K562 (cell line): ENCODE data around the gene PCSK6. TPM values are rescaled to one million over a fixed set of nuclear protein-coding genes. Genes with fewer than 3 reads are reported as not detected.

ENCODE experiments used
- ATAC-seq: fragments of 200-7000 bp; cut with Tn5 transposase; 3 replicates; pipeline ENCODE4 v1.9.1; 2020; ENCODE audit warnings: moderate library complexity
- BruUV-seq: library from RNA; stranded (reverse); fragments of 400-500 nt; replicated peaks from 2 replicates; lab custom pipeline; 2021; lab: Mats Ljungman, UMichigan
- CTCF ChIA-PET: fragments of 300-600 bp; formaldehyde crosslinking; extraction: SDS; loops from one replicate; lab custom pipeline; 2021; ENCODE audit warnings: low intra/inter-chr PET ratio; lab: Yijun Ruan, JAX
- POLR2A ChIA-PET: fragments of 300-600, 350-650 bp; sonication (Branson Sonifier 250); formaldehyde crosslinking; extraction: SDS; loops from one replicate; lab custom pipeline; 2021; ENCODE audit warnings: antibody characterized with exemption, inconsistent platforms; lab: Yijun Ruan, JAX
- DNase-seq, 4 experiments: peaks; one replicate each; pipeline versions ENCODE4 v3.0.0 to v3.0.0-alpha.2; 2011 to 2018; ENCODE audit warnings: low spot score in 3 of 4, mixed read lengths in 3 of 4; ENCODE audit errors: extremely low read depth in 1 of 4
- FAIRE-seq: peaks from 2 replicates; lab custom pipeline; 2011; peaks lifted over from hg19 to GRCh38; lab: Jason Lieb, UNC
- H2AFZ ChIP-seq: 2 replicates; pipeline ENCODE4 v1.6.0; 2011; ENCODE audit warnings: low read depth, low read length, control low read depth, inconsistent platforms
- H3K27ac ChIP-seq: fragments of 200-600 bp; 3 replicates; pipeline ENCODE4 v1.8.0; 2011; ENCODE audit warnings: low read depth, mild to moderate bottlenecking, control low read depth, inconsistent platforms, low read length, moderate library complexity, mixed read lengths; ENCODE audit errors: extremely low read depth
- H3K27me3 ChIP-seq, 2 experiments: fragments of 300-600 bp in 1 of 2; 2 replicates in 1 of 2; 3 replicates in 1 of 2; pipeline versions ENCODE4 v1.6.0 to v1.8.0; 2011; ENCODE audit warnings: inconsistent platforms in 2 of 2, low read length in 2 of 2, mild to moderate bottlenecking in 1 of 2, mixed read lengths in 1 of 2, moderate library complexity in 1 of 2; ENCODE audit not compliant: control insufficient read depth in 2 of 2, insufficient read depth in 2 of 2
- H3K36me3 ChIP-seq: fragments of 300-600 bp; 3 replicates; pipeline ENCODE4 v1.8.0; 2011; ENCODE audit warnings: mild to moderate bottlenecking, low read length, inconsistent platforms; ENCODE audit not compliant: control insufficient read depth, insufficient read depth
- H3K4me1 ChIP-seq, 2 experiments: fragments of 200-600 bp in 1 of 2; replicated peaks in 1 of 2; 2 replicates in 1 of 2; 3 replicates in 1 of 2; pipeline versions ENCODE4 v1.5.1 to v1.8.0; 2011; ENCODE audit warnings: inconsistent platforms in 2 of 2, low read length in 2 of 2, mild to moderate bottlenecking in 1 of 2, mixed read lengths in 1 of 2, moderate library complexity in 1 of 2; ENCODE audit not compliant: control insufficient read depth in 2 of 2, insufficient read depth in 2 of 2
- H3K4me2 ChIP-seq: 2 replicates; pipeline ENCODE4 v1.6.1; 2011; ENCODE audit warnings: low read length, control low read depth, inconsistent platforms, mixed read lengths; ENCODE audit not compliant: insufficient read depth
- H3K4me3 ChIP-seq: fragments of 200-600 bp; sonication (generic), shearing (Covaris generic); 2 replicates; pipeline ENCODE4 v1.5.1; 2016; ENCODE audit warnings: control low read depth, inconsistent platforms
- H3K79me2 ChIP-seq: fragments of 200-600 bp; 3 replicates; pipeline ENCODE4 v1.8.0; 2011; ENCODE audit warnings: low read length, inconsistent platforms; ENCODE audit not compliant: control insufficient read depth, insufficient read depth
- H3K9ac ChIP-seq, 2 experiments: 2 replicates each; pipeline versions ENCODE4 v1.6.0 to v1.6.1; 2011; ENCODE audit warnings: low read depth in 2 of 2, low read length in 2 of 2, control low read depth in 1 of 2, inconsistent platforms in 1 of 2, mild to moderate bottlenecking in 1 of 2, mixed read lengths in 1 of 2; ENCODE audit not compliant: insufficient read depth in 1 of 2
- H3K9me1 ChIP-seq: one replicate; pipeline ENCODE4 v1.6.0; 2011; ENCODE audit warnings: inconsistent platforms, mild to moderate bottlenecking, low read length, moderate library complexity; ENCODE audit not compliant: control insufficient read depth, insufficient read depth
- H3K9me3 ChIP-seq: replicated peaks from 2 replicates; pipeline ENCODE4 v1.5.1; 2011; ENCODE audit warnings: low read depth, low read length, inconsistent platforms; ENCODE audit not compliant: control insufficient read depth, insufficient read depth
- H4K20me1 ChIP-seq: replicated peaks from 2 replicates; pipeline ENCODE4 v1.6.1; 2011; ENCODE audit warnings: low read length, inconsistent platforms, mixed read lengths; ENCODE audit not compliant: control insufficient read depth, insufficient read depth
- ATF1 ChIP-seq, 2 experiments: fragments of 450-650 bp in 1 of 2; IDR thresholded peaks; 2 replicates each; pipeline ENCODE4 v1.6.1; 2016; ENCODE audit warnings: missing compliant biosample characterization in 1 of 2, missing genetic modification characterization in 1 of 2
- C11orf30 ChIP-seq: fragments of 450-650 bp; IDR thresholded peaks from 2 replicates; pipeline ENCODE4 v1.6.1; 2016; ENCODE audit warnings: low read depth, mild to moderate bottlenecking
- EHMT2 ChIP-seq: fragments of 450-650 bp; IDR thresholded peaks from 2 replicates; pipeline ENCODE4 v1.6.1; 2018; ENCODE audit warnings: antibody characterized with exemption
- EZH2 ChIP-seq: IDR thresholded peaks from 2 replicates; pipeline ENCODE4 v1.6.1; 2012; ENCODE audit warnings: low read depth, mild to moderate bottlenecking, inconsistent platforms, low read length, borderline replicate concordance
- GABPB2 ChIP-seq: fragments of 250-450 bp; sonication (Bioruptor Pico); conservative IDR thresholded peaks from 2 replicates; pipeline ENCODE4 v1.5.1; 2021; ENCODE audit warnings: mild to moderate bottlenecking
- HEY1 ChIP-seq: fragments of 250-450 bp; sonication (Bioruptor Pico); IDR thresholded peaks from 2 replicates; pipeline ENCODE4 v1.5.0; 2020; ENCODE audit warnings: mild to moderate bottlenecking, moderate library complexity, borderline replicate concordance
- HMG20B ChIP-seq: fragments of 250-450 bp; sonication (Bioruptor Pico); IDR thresholded peaks from 2 replicates; pipeline ENCODE4 v1.5.0; 2021; ENCODE audit warnings: mild to moderate bottlenecking
- JUNB ChIP-seq: fragments of 450-650 bp; formaldehyde crosslinking; conservative IDR thresholded peaks from 2 replicates; pipeline ENCODE4 v1.4.0; 2020; ENCODE audit warnings: mild to moderate bottlenecking
- KLF16 ChIP-seq: IDR thresholded peaks from 2 replicates; pipeline ENCODE4 v1.6.1; 2016; ENCODE audit warnings: antibody characterized with exemption
- MYBL2 ChIP-seq, 2 experiments: fragments of 450-650 bp in 1 of 2; sonication (generic) in 1 of 2; formaldehyde crosslinking in 1 of 2; IDR thresholded peaks; 2 replicates each; pipeline versions ENCODE4 v1.6.1 to v1.8.1; 2017 to 2022; ENCODE audit warnings: borderline replicate concordance in 1 of 2, inconsistent platforms in 1 of 2, low read depth in 1 of 2, mild to moderate bottlenecking in 1 of 2, missing genetic modification reagents in 1 of 2, moderate library complexity in 1 of 2
- NCOA4 ChIP-seq: fragments of 450-650 bp; IDR thresholded peaks from 2 replicates; pipeline ENCODE4 v1.6.1; 2018; ENCODE audit warnings: mild to moderate bottlenecking; ENCODE audit not compliant: partially characterized antibody
- NEUROD1 ChIP-seq: fragments of 150-350 bp; IDR thresholded peaks from 2 replicates; pipeline ENCODE4 v1.6.1; 2014; ENCODE audit warnings: borderline replicate concordance, low read length, low read depth; ENCODE audit not compliant: partially characterized antibody
- NFIC ChIP-seq: fragments of 450-650 bp; IDR thresholded peaks from 2 replicates; pipeline ENCODE4 v1.6.1; 2017; ENCODE audit warnings: mild to moderate bottlenecking, inconsistent platforms
- NFRKB ChIP-seq: fragments of 450-650 bp; IDR thresholded peaks from 2 replicates; pipeline ENCODE4 v1.6.1; 2016; ENCODE audit warnings: low read depth
- U2AF1 ChIP-seq: fragments of 200-400 bp; formaldehyde crosslinking; optimal IDR thresholded peaks from 2 replicates; pipeline ENCODE3; 2017; ENCODE audit warnings: mild to moderate bottlenecking, low read depth, low read length, moderate library complexity
- ZNF140 ChIP-seq: fragments of 250-450 bp; sonication (Bioruptor Pico); IDR thresholded peaks from 2 replicates; pipeline ENCODE4 v1.8.0; 2021; ENCODE audit warnings: moderate library complexity, mild to moderate bottlenecking, inconsistent platforms
- ZNF263 ChIP-seq: sonication (generic); formaldehyde crosslinking; IDR thresholded peaks from 2 replicates; pipeline ENCODE4 v1.8.0; 2022; ENCODE audit warnings: mild to moderate bottlenecking, missing genetic modification reagents, borderline replicate concordance
- ZNF282 ChIP-seq: sonication (generic); formaldehyde crosslinking; IDR thresholded peaks from 2 replicates; pipeline ENCODE4 v1.8.1; 2023; ENCODE audit warnings: missing genetic modification reagents
- WGBS: fragments of 100-300 bp; shearing (Covaris generic); methylation state at CpG from one replicate; pipeline ENCODE4 v1.1.6; 2016; ENCODE audit warnings: low coverage, mixed read lengths; ENCODE audit not compliant: insufficient coverage; ENCODE audit errors: missing lambda C conversion rate; 5-methylcytosine and 5-hydroxymethylcytosine counted together
- in situ Hi-C: fragments of 300-500 bp; cut with MboI; formaldehyde crosslinking; loops from 4 replicates; pipeline ENCODE4 v1.15.0; 2018; ENCODE audit warnings: inconsistent platforms, mixed read lengths
- intact Hi-C: fragments of 100-400 bp; cut with micrococcal nuclease; formaldehyde crosslinking; loops from 2 replicates; pipeline ENCODE4 v1.14.2; 2022
- polyA plus RNA-seq, 8 experiments: library from polyadenylated mRNA; depleted of rRNA in 4 of 8; stranded (reverse) in 5 of 8; unstranded in 3 of 8; fragments of >200 nt; fragmentation: Nextera tagmentation in 2 of 8; fragmentation: Illumina TruSeq in 1 of 8; extraction: Ambion mirVana in 2 of 8; extraction: Trizol in 1 of 8; gene quantifications; 2 replicates each; pipeline versions ENCODE4 v1.2.1 to v1.2.3, GENCODE V29; 2011 to 2014; ENCODE audit warnings: inconsistent platforms in 1 of 8, missing spikeins in 1 of 8
- total RNA-seq, 7 experiments: library from RNA; depleted of rRNA in 6 of 7; stranded (reverse); fragments of >200 nt in 6 of 7; fragmentation: Illumina TruSeq in 2 of 7; extraction: Trizol in 2 of 7; gene quantifications; 2 replicates each; pipeline versions ENCODE4 v1.2.1 to v1.2.3, GENCODE V29; 2011 to 2021; ENCODE audit warnings: low replicate concordance in 1 of 7
- TF ChIP-seq, protein P1 (sequence below), 3 experiments: fragments of 200-800 bp in 1 of 3; sonication (Bioruptor generic) in 1 of 3; sonication (generic) in 1 of 3; formaldehyde crosslinking in 1 of 3; IDR thresholded peaks; 2 replicates each; pipeline versions ENCODE4 v1.6.1 to v1.8.0; 2016 to 2022; ENCODE audit warnings: mild to moderate bottlenecking in 2 of 3, missing compliant biosample characterization in 2 of 3, missing genetic modification characterization in 2 of 3, missing genetic modification reagents in 1 of 3
- TF ChIP-seq, protein P2 (sequence below): fragments of 450-650 bp; IDR thresholded peaks from 2 replicates; pipeline ENCODE4 v1.6.1; 2016; ENCODE audit warnings: missing biosample characterization, missing genetic modification characterization

The PCSK6 gene
- total and polyA plus RNA-seq, 9 of the 15 experiments (the other 6 are each of a cell fraction or from before 2014, with no cell fraction given) = 2.2 to 32.6 (median 14.5) TPM

DNA sequence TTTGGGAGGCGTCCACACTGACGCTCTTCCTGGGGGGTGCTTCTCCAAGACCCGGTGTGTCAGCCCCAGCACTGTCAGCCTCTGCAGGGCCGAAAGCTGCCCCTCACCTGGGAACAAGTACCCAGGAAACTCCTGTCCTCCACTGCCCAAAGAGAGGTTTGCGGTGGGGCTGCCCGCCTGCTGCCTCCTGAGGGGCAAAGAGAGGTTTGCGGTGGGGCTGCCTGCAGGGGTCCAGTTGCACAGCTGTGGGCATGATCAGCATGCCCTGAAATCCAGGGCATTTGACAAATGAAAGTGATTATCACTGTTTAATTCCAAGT is 179.4 kb downstream of the PCSK6 start:
- Histone ChIP-seq H3K9ac (no peak overlapping the region), H3K27ac (no peak overlapping the region), H3K36me3 (no peaks in the 10 kb centered on the region), H3K4me3 (no peak overlapping the region), H3K4me2 (no peak overlapping the region), H4K20me1 (no peaks in the 10 kb centered on the region; the same call in none of the 2 replicates), H3K9me3 (no peaks in the 10 kb centered on the region), H2AFZ (no peak overlapping the region), H3K4me1 (no peaks in the 10 kb centered on the region; a peak in 1 of 5 replicates), H3K79me2 (no peaks in the 10 kb centered on the region), H3K9me1 (no peaks in the 10 kb centered on the region), H3K27me3 (peaks cover 0 to 48% of the 10 kb centered on the region in 2 experiments; a peak in 4 of 5 replicates)
- in situ Hi-C loops = no loop called here
- no TSS peak for BruUV-seq
- ATAC-seq (no peak), FAIRE-seq (no peak), DNase-seq (no peak)
- POLR2A ChIA-PET = no interaction called here
- 55% methylated on average over 7 of the region's 7 CpGs for WGBS
- TF ChIP-seq, protein P1, sequence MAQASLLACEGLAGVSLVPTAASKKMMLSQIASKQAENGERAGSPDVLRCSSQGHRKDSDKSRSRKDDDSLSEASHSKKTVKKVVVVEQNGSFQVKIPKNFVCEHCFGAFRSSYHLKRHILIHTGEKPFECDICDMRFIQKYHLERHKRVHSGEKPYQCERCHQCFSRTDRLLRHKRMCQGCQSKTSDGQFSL (CRISPR knock-in tag; IDR thresholded peaks at IDR 0.05) = no peak
- TF ChIP-seq, protein P1 (tag; IDR thresholded peaks at IDR 0.05) = no peak
- TF ChIP-seq NFRKB (no peak), ZNF282 (CRISPR knock-in tag) (no peak), EZH2 (no peak), ZNF140 (CRISPR knock-in tag) (no peak), MYBL2 (IDR thresholded peaks at IDR 0.05; ENCODE audit: low read depth) (no peak), MYBL2 (CRISPR knock-in tag; IDR thresholded peaks at IDR 0.05; ENCODE audit: borderline replicate concordance) (no peak), JUNB (no peak), EHMT2 (no peak), NFIC (no peak), ZNF263 (no peak), HEY1 (no peak), U2AF1 (no peak), HMG20B (CRISPR knock-in tag) (no peak), ATF1 (CRISPR knock-in tag; IDR thresholded peaks at IDR 0.05) (no peak), ATF1 (tag; IDR thresholded peaks at IDR 0.05) (no peak), C11orf30 (no peak), NCOA4 (no peak), GABPB2 (no peak), NEUROD1 (no peak), KLF16 (no peak)
- TF ChIP-seq, protein P2, sequence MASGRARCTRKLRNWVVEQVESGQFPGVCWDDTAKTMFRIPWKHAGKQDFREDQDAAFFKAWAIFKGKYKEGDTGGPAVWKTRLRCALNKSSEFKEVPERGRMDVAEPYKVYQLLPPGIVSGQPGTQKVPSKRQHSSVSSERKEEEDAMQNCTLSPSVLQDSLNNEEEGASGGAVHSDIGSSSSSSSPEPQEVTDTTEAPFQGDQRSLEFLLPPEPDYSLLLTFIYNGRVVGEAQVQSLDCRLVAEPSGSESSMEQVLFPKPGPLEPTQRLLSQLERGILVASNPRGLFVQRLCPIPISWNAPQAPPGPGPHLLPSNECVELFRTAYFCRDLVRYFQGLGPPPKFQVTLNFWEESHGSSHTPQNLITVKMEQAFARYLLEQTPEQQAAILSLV (tag) = no peak
- intact Hi-C loops = no loop called here
- CTCF ChIA-PET = no interaction called here
